ENCODE data around the gene ZFHX3. TPM values are rescaled to one million over a fixed set of nuclear protein-coding genes. Genes with fewer than 3 reads are reported as not detected.

The ZFHX3 gene
- total and polyA plus RNA-seq, 10 of the 15 experiments (the other 5 are each of a cell fraction or from before 2014, with no cell fraction given): 0.68 to 8.6 (median 2.0) TPM

- no peak for ATAC-seq
- ChIA-PET SMC1A (ENCODE audit: uncharacterized antibody, unreplicated experiment) (interaction anchor here (0.9 to 2.2 kb wide), 5 partner anchors 13 to 26 kb away, joined by 3 to 14 read pairs (median 3); no protein-coding TSS in a partner anchor), CTCF (interaction anchor here (0.7 to 1.3 kb wide), 2 partner anchors 17 to 187 kb away, joined by 3 to 4 read pairs; no protein-coding TSS in a partner anchor), POLR2A (no interaction called here), RAD21 (ENCODE audit: unreplicated experiment) (interaction anchor here (0.9 to 1.7 kb wide), 2 partner anchors 13 to 17 kb away, joined by 3 to 9 read pairs; no protein-coding TSS in a partner anchor)
- H3K79me2 ChIP-seq (ENCODE audit: control insufficient read depth, insufficient read depth, low read length): peaks cover 6% of the 10 kb centered on the region
- peaks cover 20% of the 10 kb centered on the region for H3K4me1 ChIP-seq (ENCODE audit: control insufficient read depth, insufficient read depth, low read length)
- H3K27ac ChIP-seq (ENCODE audit: control insufficient read depth, insufficient read depth): no peak overlapping the region
- in situ Hi-C loops (cut with MboI) (no loop called here), intact Hi-C loops (cut with micrococcal nuclease; ENCODE audit: unreplicated experiment) (no loop called here)
- DNase-seq (ENCODE audit: low read depth, low spot score): no peak
- H3K36me3 ChIP-seq (ENCODE audit: control insufficient read depth in 2 of 2, insufficient read depth in 2 of 2, low read length in 1 of 2): no peaks in the 10 kb centered on the region
- no peak for FAIRE-seq
- TF ChIP-seq JUNB (IDR thresholded peaks at IDR 0.05) (no peak), BCL3 (IDR thresholded peaks at IDR 0.05; ENCODE audit: borderline replicate concordance, insufficient read depth, low read depth, low read length, poor library complexity, severe bottlenecking) (no peak), SMARCA5 (IDR thresholded peaks at IDR 0.05) (no peak), CEBPB (IDR thresholded peaks at IDR 0.05; ENCODE audit: borderline replicate concordance in 1 of 2, low read depth in 2 of 2, low read length in 2 of 2) (no peak), BACH1 (IDR thresholded peaks at IDR 0.05; ENCODE audit: borderline replicate concordance) (no peak), MXI1 (IDR thresholded peaks at IDR 0.05; ENCODE audit: low read depth, low read length) (no peak), SREBF2 (IDR thresholded peaks at IDR 0.05; ENCODE audit: low read length) (no peak), ZNF24 (IDR thresholded peaks at IDR 0.05) (no peak), ETV6 (conservative IDR thresholded peaks at IDR 0.05 in 1 of 2, IDR thresholded peaks at IDR 0.05 in 1 of 2; ENCODE audit: borderline replicate concordance in 1 of 2, low read depth in 1 of 2) (no peak)
- TF ChIP-seq, protein P1, sequence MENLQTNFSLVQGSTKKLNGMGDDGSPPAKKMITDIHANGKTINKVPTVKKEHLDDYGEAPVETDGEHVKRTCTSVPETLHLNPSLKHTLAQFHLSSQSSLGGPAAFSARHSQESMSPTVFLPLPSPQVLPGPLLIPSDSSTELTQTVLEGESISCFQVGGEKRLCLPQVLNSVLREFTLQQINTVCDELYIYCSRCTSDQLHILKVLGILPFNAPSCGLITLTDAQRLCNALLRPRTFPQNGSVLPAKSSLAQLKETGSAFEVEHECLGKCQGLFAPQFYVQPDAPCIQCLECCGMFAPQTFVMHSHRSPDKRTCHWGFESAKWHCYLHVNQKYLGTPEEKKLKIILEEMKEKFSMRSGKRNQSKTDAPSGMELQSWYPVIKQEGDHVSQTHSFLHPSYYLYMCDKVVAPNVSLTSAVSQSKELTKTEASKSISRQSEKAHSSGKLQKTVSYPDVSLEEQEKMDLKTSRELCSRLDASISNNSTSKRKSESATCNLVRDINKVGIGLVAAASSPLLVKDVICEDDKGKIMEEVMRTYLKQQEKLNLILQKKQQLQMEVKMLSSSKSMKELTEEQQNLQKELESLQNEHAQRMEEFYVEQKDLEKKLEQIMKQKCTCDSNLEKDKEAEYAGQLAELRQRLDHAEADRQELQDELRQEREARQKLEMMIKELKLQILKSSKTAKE (IDR thresholded peaks at IDR 0.05; ENCODE audit: low read depth, poor library complexity, severe bottlenecking): no peak
- H3K9ac ChIP-seq (ENCODE audit: control insufficient read depth, insufficient read depth, low read length): no peak overlapping the region
- H3K27me3 ChIP-seq (replicated peaks in 1 of 2; ENCODE audit: control insufficient read depth in 2 of 2, insufficient read depth in 2 of 2, low read length in 1 of 2): no peaks in the 10 kb centered on the region
- no peaks in the 10 kb centered on the region for H3K9me3 ChIP-seq (replicated peaks; ENCODE audit: control insufficient read depth, insufficient read depth, low read length)
- no peak overlapping the region for H2AFZ ChIP-seq (ENCODE audit: control insufficient read depth, low read depth, low read length)
- H3K4me2 ChIP-seq (ENCODE audit: control insufficient read depth, insufficient read depth): no peak overlapping the region
- WGBS (ENCODE audit: insufficient coverage, insufficient replicate concordance, low lambda C conversion rate, missing lambda C conversion rate): 89% methylated on average over 19 of the region's 19 CpGs
- no peak overlapping the region for H3K4me3 ChIP-seq
- BruUV-seq (replicated peaks): no TSS peak
- H4K20me1 ChIP-seq (ENCODE audit: control insufficient read depth, insufficient read depth): no peaks in the 10 kb centered on the region
Observed at GRCh38 chr16:73019457-73020362, 28.2 kb downstream of the ZFHX3 start.
